H54 (cell line): Measurements from ENCODE around the gene UBE2Q1.

Experiments
- DNase-seq: peaks from one replicate; pipeline ENCODE4 v3.0.0; 2011; ENCODE audit warnings: low spot score, mixed read lengths; ENCODE audit not compliant: insufficient read length
- FAIRE-seq: peaks from 3 replicates; lab custom pipeline; 2011; peaks lifted over from hg19 to GRCh38; lab: Jason Lieb, UNC
- POLR2A ChIP-seq: IDR thresholded peaks from 2 replicates; pipeline ENCODE4 v1.6.1; 2011; ENCODE audit warnings: low read depth, mild to moderate bottlenecking, low read length

The UBE2Q1 gene

DNA sequence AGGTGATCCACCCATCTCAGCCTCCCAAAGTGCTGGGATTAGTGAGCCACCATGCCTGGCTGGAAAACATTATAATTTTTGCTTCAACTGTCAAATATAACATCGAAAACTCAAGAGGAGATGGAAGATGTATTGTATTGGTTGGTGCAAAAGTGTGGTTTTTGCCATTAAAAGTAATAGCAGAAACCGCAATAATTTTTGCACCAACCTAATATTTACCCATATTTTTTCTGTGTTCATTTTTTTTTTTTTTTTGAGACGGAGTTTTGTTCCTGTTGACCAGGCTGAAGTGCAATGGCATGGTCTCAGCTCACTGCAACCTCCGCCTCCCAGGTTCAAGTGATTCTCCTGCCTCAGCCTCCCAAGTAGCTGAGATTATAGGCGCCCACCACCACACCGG lies 29.2 kb downstream of the UBE2Q1 start:
- TF ChIP-seq POLR2A = no peak
- no peak for DNase-seq
- no peak for FAIRE-seq

DNA sequence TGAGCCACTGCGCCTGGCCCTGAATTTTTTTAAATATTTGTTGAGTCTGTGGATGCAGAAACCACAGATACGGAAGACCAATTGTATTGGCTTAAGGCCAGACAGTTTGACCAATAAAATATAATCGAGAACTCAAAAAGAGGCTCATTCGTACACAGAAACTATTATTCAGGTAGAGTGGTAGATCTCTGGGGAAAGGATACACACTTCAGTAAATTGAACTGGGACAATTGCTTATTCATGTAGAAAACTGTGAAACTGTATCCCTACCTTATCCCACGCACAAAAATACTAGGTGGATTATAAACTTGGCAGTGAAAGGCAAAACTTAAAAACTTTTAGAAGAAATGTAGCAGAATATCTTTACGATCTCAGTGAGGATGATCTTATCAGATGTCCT lies 31.3 kb downstream of the UBE2Q1 start:
- FAIRE-seq = no peak
- no peak for DNase-seq
- TF ChIP-seq POLR2A = no peak

GRCh38 chr1:154524881-154525280 lies 33.6 kb downstream of the UBE2Q1 start:
- FAIRE-seq = no peak
- no peak for DNase-seq
- no peak for TF ChIP-seq POLR2A

DNA sequence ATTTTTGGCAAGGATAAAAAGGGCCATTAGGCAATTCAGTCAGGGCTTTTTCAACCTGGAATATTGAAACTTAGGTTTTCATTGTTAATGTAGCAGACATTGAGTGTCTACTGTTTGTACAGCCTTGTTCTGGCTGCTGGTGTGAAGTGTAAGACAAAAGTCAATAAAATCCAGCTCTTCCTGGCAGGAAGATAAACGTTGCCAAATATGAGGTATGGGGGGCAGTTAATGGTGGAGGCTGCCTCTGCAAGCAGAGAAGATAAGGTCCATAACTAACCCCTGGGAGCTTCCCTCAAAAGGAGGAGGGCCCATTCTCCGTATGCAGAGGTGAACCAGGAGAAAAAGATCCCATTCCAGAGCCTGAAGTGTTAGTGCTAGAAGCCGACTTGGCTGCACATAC lies 36.8 kb downstream of the UBE2Q1 start:
- DNase-seq = no peak

GRCh38 chr1:154520333-154520732 lies 38.1 kb downstream of the UBE2Q1 start:
- TF ChIP-seq POLR2A = no peak
- FAIRE-seq = no peak
- no peak for DNase-seq

More for the DNA sequence above, 36.8 kb downstream of the UBE2Q1 start:
- FAIRE-seq = no peak
- TF ChIP-seq POLR2A = no peak

- no peak for TF ChIP-seq POLR2A
- no peak for FAIRE-seq
- no peak for DNase-seq
Observed at GRCh38 chr1:154519591-154519991, 38.9 kb downstream of the UBE2Q1 start.

GRCh38 chr1:154517661-154518060 lies 40.8 kb downstream of the UBE2Q1 start:
- FAIRE-seq = no peak
- TF ChIP-seq POLR2A = no peak
- no peak for DNase-seq

GRCh38 chr1:154514066-154514553 lies 44.4 kb downstream of the UBE2Q1 start:
- FAIRE-seq = no peak
- TF ChIP-seq POLR2A = no peak

GRCh38 chr1:154512760-154513159 lies 45.7 kb downstream of the UBE2Q1 start:
- no peak for FAIRE-seq

More at GRCh38 chr1:154514066-154514553, 44.4 kb downstream of the UBE2Q1 start:
- DNase-seq = no peak

DNA sequence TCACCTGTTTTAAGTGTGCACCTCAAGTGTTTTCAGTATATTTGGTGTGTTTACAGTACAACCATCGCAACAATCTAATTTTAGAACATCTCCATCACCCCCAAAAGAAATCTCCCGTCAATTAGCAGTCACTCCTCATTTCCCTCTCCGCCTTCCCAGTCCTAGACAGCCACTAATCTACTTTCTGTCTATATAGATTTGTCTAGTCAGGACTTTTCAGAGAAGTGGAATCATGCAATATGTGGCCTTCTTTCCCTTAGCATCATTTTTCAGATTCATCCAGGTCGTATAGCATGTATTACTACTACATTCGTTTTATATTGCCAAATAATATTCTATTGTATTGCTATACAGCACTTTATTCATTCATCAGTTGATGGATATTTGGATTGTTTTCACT lies 54.6 kb downstream of the UBE2Q1 start:
- DNase-seq (no peak), FAIRE-seq (no peak)
- TF ChIP-seq POLR2A = no peak

More at GRCh38 chr1:154512760-154513159, 45.7 kb downstream of the UBE2Q1 start:
- DNase-seq = no peak
- no peak for TF ChIP-seq POLR2A

- no peak for DNase-seq
- no peak for TF ChIP-seq POLR2A
- FAIRE-seq = no peak
Observed at GRCh38 chr1:154502744-154503115, 55.7 kb downstream of the UBE2Q1 start.

DNA sequence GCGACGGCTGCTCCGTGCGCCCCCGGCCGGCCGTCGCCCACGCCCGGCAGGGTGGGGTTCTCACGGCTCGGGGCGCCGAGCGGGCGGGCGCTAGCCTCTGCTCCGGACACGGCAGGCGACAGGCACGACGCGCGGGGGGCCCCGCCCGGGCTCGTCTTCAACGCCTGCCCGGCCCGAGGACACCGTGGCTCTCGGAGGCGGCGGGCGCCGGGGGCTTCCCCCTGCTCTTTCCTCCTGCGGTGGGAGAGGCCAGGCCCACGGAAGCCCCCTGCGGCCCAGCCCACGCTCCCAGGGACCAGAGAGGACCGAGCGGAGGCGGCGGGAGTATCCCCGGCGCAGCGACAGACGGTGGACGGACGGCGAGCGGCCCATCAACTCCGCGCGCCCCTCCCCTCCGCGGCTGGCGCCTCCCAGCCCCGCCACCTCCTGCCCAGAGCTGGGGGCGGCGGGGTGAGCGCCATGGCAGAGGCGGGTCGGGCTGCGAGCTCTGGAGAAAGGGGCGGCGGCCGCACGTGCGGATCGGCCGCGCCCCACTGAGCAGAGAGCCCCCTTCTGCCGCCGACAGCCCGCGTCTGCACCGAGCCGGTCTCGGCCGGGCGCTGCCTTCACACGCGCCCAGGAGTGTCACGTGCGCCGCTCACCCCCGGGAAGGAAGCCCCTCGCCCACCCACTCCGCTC lies 56.3 kb downstream of the UBE2Q1 start, which contains the start of the genes SHE and TDRD10:
Gene SHE, minus strand, starts transcription at position 347 of the 678 bp plus-strand sequence. CDS start 386 bp downstream, outside the sequence.
Gene TDRD10, plus strand, starts transcription at position 154 of the 678 bp plus-strand sequence. CDS start 4,685 bp downstream, outside the sequence.
- no peak for FAIRE-seq
- no peak for TF ChIP-seq POLR2A
- no peak for DNase-seq

DNA sequence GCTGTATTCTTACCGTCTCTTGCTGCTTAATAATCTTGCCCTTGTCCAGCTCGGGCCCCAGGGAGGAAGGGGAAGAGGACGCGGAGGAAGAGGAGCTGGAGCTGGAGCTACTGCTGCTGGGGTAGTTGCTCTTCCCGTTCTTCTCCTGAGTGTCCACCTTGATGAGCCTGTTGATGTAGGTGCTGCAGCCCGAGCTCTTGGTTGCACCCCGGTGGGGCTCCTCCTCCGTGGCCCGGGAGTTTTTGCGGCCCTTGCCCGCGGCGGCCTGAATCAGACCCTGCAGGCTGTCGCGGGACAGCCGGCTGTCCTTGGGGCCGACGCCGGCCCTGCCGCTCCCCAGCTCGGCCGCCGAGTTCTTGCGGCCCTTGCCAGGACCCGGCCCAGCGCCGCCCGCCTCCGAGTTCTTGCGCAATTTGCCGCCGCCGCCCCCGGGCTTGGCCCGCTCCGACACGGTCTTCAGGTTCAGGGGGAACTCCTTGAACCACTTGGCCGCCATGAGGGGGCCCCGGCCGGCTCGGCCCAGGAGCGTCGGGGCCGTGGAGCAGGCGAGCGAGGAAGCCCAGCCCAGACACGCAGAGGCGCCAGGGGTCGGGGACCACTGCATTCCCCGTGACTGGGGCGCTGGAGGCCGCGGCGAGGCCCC lies 56.9 kb downstream of the UBE2Q1 start:
- TF ChIP-seq POLR2A = no peak
- no peak for FAIRE-seq

GRCh38 chr1:154500533-154500932 lies 57.9 kb downstream of the UBE2Q1 start:
- DNase-seq = no peak
- TF ChIP-seq POLR2A = no peak
- no peak for FAIRE-seq

More for the DNA sequence above, 56.9 kb downstream of the UBE2Q1 start:
- no peak for DNase-seq

GRCh38 chr1:154499446-154499845 lies 59.0 kb downstream of the UBE2Q1 start:
- no peak for TF ChIP-seq POLR2A
- DNase-seq = no peak
- FAIRE-seq = no peak
